Neural progenitor cell (in vitro differentiated cells): ENCODE results near the gene ZMIZ1.

Experiments
- EZH2 ChIP-seq: fragments of 200-600 bp; sonication (generic); IDR thresholded peaks from 2 replicates; pipeline ENCODE4 v1.6.1; 2017; ENCODE audit warnings: antibody characterized with exemption, mild to moderate bottlenecking, moderate library complexity
- TF ChIP-seq, protein P1 (sequence below): fragments of 200-600 bp; sonication (generic); IDR thresholded peaks from 2 replicates; pipeline ENCODE4 v1.5.1; 2017; ENCODE audit warnings: antibody characterized with exemption, mild to moderate bottlenecking

DNA sequence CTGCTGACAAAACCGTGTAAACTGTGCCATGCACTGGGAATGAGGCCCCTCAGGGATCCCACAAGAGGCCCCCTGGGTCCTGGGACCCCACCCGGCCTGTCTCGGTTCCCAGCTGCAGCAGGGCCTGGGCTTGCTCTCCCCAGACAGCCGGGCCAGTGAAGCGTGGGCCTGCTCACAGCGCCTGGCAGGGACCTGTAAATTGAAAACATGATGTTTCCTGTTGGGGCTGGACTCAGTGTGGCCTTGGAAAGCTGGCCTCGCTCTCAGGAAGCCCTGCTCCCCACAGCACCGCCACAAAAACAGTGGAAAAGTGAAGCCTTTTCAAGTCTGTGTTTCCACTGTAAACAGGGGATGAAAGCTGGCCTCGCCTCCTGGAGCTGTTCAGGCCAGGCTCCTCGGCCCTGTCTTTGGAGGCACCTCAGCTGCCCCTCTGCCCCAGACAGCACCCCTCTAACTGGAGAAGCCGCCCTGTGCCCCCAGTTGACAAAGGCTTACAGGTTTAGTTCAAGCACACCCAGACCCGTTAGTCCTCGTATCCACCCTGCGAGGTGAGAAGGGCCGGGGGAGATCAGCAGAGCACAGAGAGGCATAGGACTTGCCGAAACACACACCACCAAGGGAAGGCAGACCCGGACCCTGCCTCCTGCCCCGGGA is 108.3 kb downstream of the ZMIZ1 start:
- TF ChIP-seq, protein P1, sequence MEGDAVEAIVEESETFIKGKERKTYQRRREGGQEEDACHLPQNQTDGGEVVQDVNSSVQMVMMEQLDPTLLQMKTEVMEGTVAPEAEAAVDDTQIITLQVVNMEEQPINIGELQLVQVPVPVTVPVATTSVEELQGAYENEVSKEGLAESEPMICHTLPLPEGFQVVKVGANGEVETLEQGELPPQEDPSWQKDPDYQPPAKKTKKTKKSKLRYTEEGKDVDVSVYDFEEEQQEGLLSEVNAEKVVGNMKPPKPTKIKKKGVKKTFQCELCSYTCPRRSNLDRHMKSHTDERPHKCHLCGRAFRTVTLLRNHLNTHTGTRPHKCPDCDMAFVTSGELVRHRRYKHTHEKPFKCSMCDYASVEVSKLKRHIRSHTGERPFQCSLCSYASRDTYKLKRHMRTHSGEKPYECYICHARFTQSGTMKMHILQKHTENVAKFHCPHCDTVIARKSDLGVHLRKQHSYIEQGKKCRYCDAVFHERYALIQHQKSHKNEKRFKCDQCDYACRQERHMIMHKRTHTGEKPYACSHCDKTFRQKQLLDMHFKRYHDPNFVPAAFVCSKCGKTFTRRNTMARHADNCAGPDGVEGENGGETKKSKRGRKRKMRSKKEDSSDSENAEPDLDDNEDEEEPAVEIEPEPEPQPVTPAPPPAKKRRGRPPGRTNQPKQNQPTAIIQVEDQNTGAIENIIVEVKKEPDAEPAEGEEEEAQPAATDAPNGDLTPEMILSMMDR: no peak
- no peak for TF ChIP-seq EZH2
